Measurements from ENCODE around the gene SAMD5. TPM values are rescaled to one million over a fixed set of nuclear protein-coding genes. Genes with fewer than 3 reads are reported as not detected.

SAMD5 gene
- total and polyA plus RNA-seq, 2 experiments from 2014 or later = 0.03 TPM; not detected in 1

- no peak for ATAC-seq
- Histone ChIP-seq H3K4me3 (no peak overlapping the region), H3K79me2 (replicated peaks; ENCODE audit: insufficient read depth) (no peaks in the 10 kb centered on the region), H3K4me1 (ENCODE audit: insufficient read depth) (no peaks in the 10 kb centered on the region), H3K27me3 (ENCODE audit: insufficient read depth) (no peaks in the 10 kb centered on the region), H4K20me1 (replicated peaks; ENCODE audit: insufficient read depth) (no peaks in the 10 kb centered on the region), H2AFZ (no peak overlapping the region), H3K4me2 (no peak overlapping the region), H3K9me2 (ENCODE audit: insufficient read depth) (0 out of 2 replicates have a peak, but pooled peaks cover 2% of the 10 kb centered on the region), H3K36me3 (ENCODE audit: insufficient read depth) (no peaks in the 10 kb centered on the region), H3F3A (replicated peaks; ENCODE audit: low read depth) (no peaks in the 10 kb centered on the region), H3K27ac (ENCODE audit: low read depth) (no peak overlapping the region)
- Mint-ChIP-seq H3K9me3 (no peaks in the 10 kb centered on the region), H3K27ac (no peak overlapping the region), H3K4me1 (no peaks in the 10 kb centered on the region), H3K4me3 (no peak overlapping the region), H3K27me3 (ENCODE audit: insufficient read depth, low read depth, poor library complexity) (peaks cover 1% of the 10 kb centered on the region), H3K36me3 (ENCODE audit: low read depth) (no peaks in the 10 kb centered on the region)
- TF ChIP-seq CREB1 (CRISPR knock-in tag; IDR thresholded peaks at IDR 0.05; ENCODE audit: low read depth) = no peak
- TF ChIP-seq ETS1 (IDR thresholded peaks at IDR 0.05) = no peak
- no peak for DNase-seq (ENCODE audit: low spot score)
These were observed 108.9 kb downstream of the SAMD5 start for GRCh38 chr6:147617366-147617765.

- Histone ChIP-seq H3K79me2 (replicated peaks; ENCODE audit: insufficient read depth) (no peaks in the 10 kb centered on the region), H2AFZ (no peak overlapping the region), H3F3A (replicated peaks; ENCODE audit: low read depth) (no peaks in the 10 kb centered on the region), H3K4me1 (ENCODE audit: insufficient read depth) (no peaks in the 10 kb centered on the region), H3K4me3 (no peak overlapping the region), H4K20me1 (replicated peaks; ENCODE audit: insufficient read depth) (no peaks in the 10 kb centered on the region), H3K27me3 (ENCODE audit: insufficient read depth) (no peaks in the 10 kb centered on the region), H3K36me3 (ENCODE audit: insufficient read depth) (no peaks in the 10 kb centered on the region), H3K27ac (ENCODE audit: low read depth) (no peak overlapping the region), H3K9me2 (ENCODE audit: insufficient read depth) (0 out of 2 replicates have a peak, but pooled peaks cover 2% of the 10 kb centered on the region), H3K4me2 (no peak overlapping the region)
- Mint-ChIP-seq H3K9me3 (no peaks in the 10 kb centered on the region), H3K27ac (no peak overlapping the region), H3K36me3 (ENCODE audit: low read depth) (no peaks in the 10 kb centered on the region), H3K4me3 (no peak overlapping the region), H3K27me3 (ENCODE audit: insufficient read depth, low read depth, poor library complexity) (peaks cover 1% of the 10 kb centered on the region), H3K4me1 (no peaks in the 10 kb centered on the region)
- DNase-seq (ENCODE audit: low spot score) = no peak
- ATAC-seq = no peak
- no peak for TF ChIP-seq ETS1 (IDR thresholded peaks at IDR 0.05)
- no peak for TF ChIP-seq ZNF114 (CRISPR knock-in tag; IDR thresholded peaks at IDR 0.05)
- no peak for TF ChIP-seq CTCF (conservative IDR thresholded peaks at IDR 0.05; ENCODE audit: low read depth in 2 of 2)
- no peak for TF ChIP-seq EZH2 (IDR thresholded peaks at IDR 0.05; ENCODE audit: low read depth, unreplicated experiment)
- no peak for TF ChIP-seq STAT1 (IDR thresholded peaks at IDR 0.05; ENCODE audit: unreplicated experiment)
- no peak for TF ChIP-seq ZNF462 (CRISPR knock-in tag; IDR thresholded peaks at IDR 0.05)
These were observed 110.0 kb downstream of the SAMD5 start for GRCh38 chr6:147618457-147618856.

Data from GM23338 (cell line).